Measurements from ENCODE around the gene NCOA1.

GRCh38 chr2:24505534-24506275 is 14.7 kb downstream of the NCOA1 start:
- TF ChIP-seq, protein P1, sequence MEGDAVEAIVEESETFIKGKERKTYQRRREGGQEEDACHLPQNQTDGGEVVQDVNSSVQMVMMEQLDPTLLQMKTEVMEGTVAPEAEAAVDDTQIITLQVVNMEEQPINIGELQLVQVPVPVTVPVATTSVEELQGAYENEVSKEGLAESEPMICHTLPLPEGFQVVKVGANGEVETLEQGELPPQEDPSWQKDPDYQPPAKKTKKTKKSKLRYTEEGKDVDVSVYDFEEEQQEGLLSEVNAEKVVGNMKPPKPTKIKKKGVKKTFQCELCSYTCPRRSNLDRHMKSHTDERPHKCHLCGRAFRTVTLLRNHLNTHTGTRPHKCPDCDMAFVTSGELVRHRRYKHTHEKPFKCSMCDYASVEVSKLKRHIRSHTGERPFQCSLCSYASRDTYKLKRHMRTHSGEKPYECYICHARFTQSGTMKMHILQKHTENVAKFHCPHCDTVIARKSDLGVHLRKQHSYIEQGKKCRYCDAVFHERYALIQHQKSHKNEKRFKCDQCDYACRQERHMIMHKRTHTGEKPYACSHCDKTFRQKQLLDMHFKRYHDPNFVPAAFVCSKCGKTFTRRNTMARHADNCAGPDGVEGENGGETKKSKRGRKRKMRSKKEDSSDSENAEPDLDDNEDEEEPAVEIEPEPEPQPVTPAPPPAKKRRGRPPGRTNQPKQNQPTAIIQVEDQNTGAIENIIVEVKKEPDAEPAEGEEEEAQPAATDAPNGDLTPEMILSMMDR (IDR thresholded peaks at IDR 0.05) = no peak
- TF ChIP-seq SIN3A (IDR thresholded peaks at IDR 0.05; ENCODE audit: borderline replicate concordance, insufficient read depth, low read depth, low read length) = no peak

All from Panc1 (cell line).